HepG2 (cell line): ENCODE measurements around the gene NPC2. TPM values are rescaled to one million over a fixed set of nuclear protein-coding genes. Genes with fewer than 3 reads are reported as not detected.

ENCODE experiments used
- ATAC-seq: fragments of 200-7000 bp; cut with Tn5 transposase; 3 replicates; pipeline ENCODE4 v1.9.1; 2020; ENCODE audit warnings: mild to moderate bottlenecking, moderate library complexity
- BruUV-seq: library from RNA; stranded (reverse); fragments of 400-500 nt; replicated peaks from 2 replicates; lab custom pipeline; 2021; lab: Mats Ljungman, UMichigan
- CTCF ChIA-PET: fragments of 300-600 bp; formaldehyde crosslinking; extraction: SDS; loops from one replicate; lab custom pipeline; 2021; ENCODE audit warnings: low total read pairs, inconsistent platforms, low intra/inter-chr PET ratio; lab: Yijun Ruan, JAX
- POLR2A ChIA-PET: fragments of 350-600 bp; sonication (Branson Sonifier 250); formaldehyde crosslinking; loops from one replicate; lab custom pipeline; 2020; ENCODE audit warnings: antibody characterized with exemption, inconsistent platforms; lab: Yijun Ruan, JAX
- DNase-seq: peaks from one replicate; pipeline ENCODE4 v3.0.0-alpha.2; 2015; ENCODE audit warnings: low spot score
- FAIRE-seq: peaks from 3 replicates; lab custom pipeline; 2011; peaks lifted over from hg19 to GRCh38; lab: Jason Lieb, UNC
- H2AFZ ChIP-seq: one replicate; pipeline ENCODE4 v1.6.1; 2011; ENCODE audit warnings: low read length, inconsistent platforms
- H3K27ac ChIP-seq: fragments of 300-600 bp; 3 replicates; pipeline ENCODE4 v1.8.0; 2011; ENCODE audit warnings: mixed run types, mild to moderate bottlenecking, mixed read lengths, low read length, inconsistent platforms; ENCODE audit not compliant: insufficient read depth; ENCODE audit errors: extremely low read length
- H3K27me3 ChIP-seq, 2 experiments: fragments of 200-600 bp in 1 of 2; 2 replicates in 1 of 2; 3 replicates in 1 of 2; pipeline versions ENCODE4 v1.6.0 to v1.8.0; 2011; ENCODE audit warnings: low read length in 2 of 2, mild to moderate bottlenecking in 2 of 2, moderate library complexity in 2 of 2, inconsistent platforms in 1 of 2; ENCODE audit not compliant: insufficient read depth in 2 of 2, control insufficient read depth in 1 of 2
- H3K36me3 ChIP-seq, 2 experiments: fragments of 200-600 bp in 1 of 2; replicated peaks in 1 of 2; 2 replicates in 1 of 2; 3 replicates in 1 of 2; pipeline versions ENCODE4 v1.5.1 to v1.8.0; 2011; ENCODE audit warnings: low read length in 2 of 2, inconsistent platforms in 1 of 2; ENCODE audit not compliant: insufficient read depth in 2 of 2, control insufficient read depth in 1 of 2
- H3K4me1 ChIP-seq: 2 replicates; pipeline ENCODE4 v1.5.1; 2012; ENCODE audit warnings: low read length, inconsistent platforms; ENCODE audit not compliant: insufficient read depth
- H3K4me2 ChIP-seq: 2 replicates; pipeline ENCODE4 v1.6.0; 2011; ENCODE audit warnings: low read depth, low read length, inconsistent platforms
- H3K4me3 ChIP-seq, 3 experiments: fragments of 200-600 bp in 1 of 3; sonication (generic), shearing (Covaris generic) in 1 of 3; replicated peaks in 1 of 3; 2 replicates each; pipeline ENCODE4 v1.5.1; 2011 to 2016; ENCODE audit warnings: low read length in 3 of 3, inconsistent platforms in 2 of 3, low read depth in 2 of 3, mild to moderate bottlenecking in 2 of 3, control low read depth in 1 of 3, mixed read lengths in 1 of 3; ENCODE audit not compliant: insufficient read depth in 1 of 3
- H3K79me2 ChIP-seq: one replicate; pipeline ENCODE4 v1.6.1; 2011; ENCODE audit warnings: low read length, inconsistent platforms; ENCODE audit not compliant: insufficient read depth
- H3K9ac ChIP-seq: 2 replicates; pipeline ENCODE4 v1.6.0; 2011; ENCODE audit warnings: mild to moderate bottlenecking, low read depth, low read length, inconsistent platforms; ENCODE audit not compliant: insufficient read depth
- H3K9me3 ChIP-seq: 2 replicates; pipeline ENCODE4 v1.5.1; 2012; ENCODE audit warnings: mild to moderate bottlenecking, low read length
- H4K20me1 ChIP-seq: 2 replicates; pipeline ENCODE4 v1.6.0; 2011; ENCODE audit warnings: inconsistent platforms, mild to moderate bottlenecking, low read length, moderate library complexity; ENCODE audit not compliant: insufficient read depth
- MAFG ChIP-seq: sonication (generic); formaldehyde crosslinking; IDR thresholded peaks from 2 replicates; pipeline ENCODE4 v1.5.1; 2020; ENCODE audit warnings: mild to moderate bottlenecking, missing genetic modification reagents
- RBM39 ChIP-seq: fragments of 200-400 bp; formaldehyde crosslinking; IDR thresholded peaks from one replicate; pipeline ENCODE4 v1.6.1; 2018; ENCODE audit warnings: antibody characterized with exemption, mild to moderate bottlenecking, low read depth, low read length; ENCODE audit not compliant: poor library complexity, severe bottlenecking
- SMC3 ChIP-seq: IDR thresholded peaks from 2 replicates; pipeline ENCODE4 v1.6.1; 2011; ENCODE audit warnings: low read length, improper control_type of control experiment
- STAG1 ChIP-seq: sonication (generic); formaldehyde crosslinking; IDR thresholded peaks from 2 replicates; pipeline ENCODE4 v1.4.0; 2020; ENCODE audit warnings: missing genetic modification reagents
- WGBS: methylation state at CpG from one replicate; pipeline ENCODE4 v1.1.6; 2017; ENCODE audit warnings: low lambda C conversion rate; 5-methylcytosine and 5-hydroxymethylcytosine counted together
- in situ Hi-C: cut with HindIII; loops from 2 replicates; pipeline ENCODE4 v1.10.0; 2017; ENCODE audit warnings: low pct_unique_long_range_greater_than_20kb; ENCODE audit not compliant: extremely low pct_ligation_motif_present
- intact Hi-C: fragments of 100-400 bp; cut with micrococcal nuclease; formaldehyde crosslinking; loops from one replicate; pipeline ENCODE4 v1.10.0; 2022; ENCODE audit not compliant: unreplicated experiment
- polyA plus RNA-seq, 8 experiments: library from polyadenylated mRNA; depleted of rRNA in 3 of 8; stranded (reverse) in 7 of 8; unstranded in 1 of 8; fragments of >200 nt; fragmentation: Illumina TruSeq in 4 of 8; extraction: Trizol in 4 of 8; gene quantifications; 2 replicates each; pipeline versions ENCODE4 v1.2.1 to v1.2.3, GENCODE V29; 2011 to 2016; ENCODE audit warnings: low read depth in 4 of 8, missing spikeins in 1 of 8, mixed read lengths in 1 of 8; ENCODE audit not compliant: insufficient read depth in 1 of 8
- total RNA-seq, 5 experiments: library from RNA; depleted of rRNA; stranded (reverse); fragments of >200 nt; fragmentation: Illumina TruSeq; extraction: Trizol; gene quantifications; 2 replicates each; pipeline ENCODE4 v1.2.3, GENCODE V29; 2016; ENCODE audit warnings: low read depth in 1 of 5
- TF ChIP-seq, protein P1 (sequence below): IDR thresholded peaks from 2 replicates; pipeline ENCODE4 v1.6.1; 2016
- TF ChIP-seq, protein P2 (sequence below): sonication (generic); formaldehyde crosslinking; IDR thresholded peaks from 2 replicates; pipeline ENCODE4 v1.5.0; 2020; ENCODE audit warnings: mild to moderate bottlenecking, missing genetic modification reagents, moderate library complexity
- TF ChIP-seq, protein P3 (sequence below), 2 experiments: sonication (generic) in 1 of 2; formaldehyde crosslinking in 1 of 2; IDR thresholded peaks; 2 replicates each; pipeline versions ENCODE4 v1.4.0 to v1.6.1; 2018 to 2020; ENCODE audit warnings: missing genetic modification reagents in 2 of 2, borderline replicate concordance in 1 of 2, low read depth in 1 of 2, mild to moderate bottlenecking in 1 of 2, missing biosample characterization in 1 of 2

Gene NPC2
- total and polyA plus RNA-seq, 2 of the 13 experiments (the other 11 are each of a cell fraction or from before 2014, with no cell fraction given) = 132 to 164 TPM

DNA sequence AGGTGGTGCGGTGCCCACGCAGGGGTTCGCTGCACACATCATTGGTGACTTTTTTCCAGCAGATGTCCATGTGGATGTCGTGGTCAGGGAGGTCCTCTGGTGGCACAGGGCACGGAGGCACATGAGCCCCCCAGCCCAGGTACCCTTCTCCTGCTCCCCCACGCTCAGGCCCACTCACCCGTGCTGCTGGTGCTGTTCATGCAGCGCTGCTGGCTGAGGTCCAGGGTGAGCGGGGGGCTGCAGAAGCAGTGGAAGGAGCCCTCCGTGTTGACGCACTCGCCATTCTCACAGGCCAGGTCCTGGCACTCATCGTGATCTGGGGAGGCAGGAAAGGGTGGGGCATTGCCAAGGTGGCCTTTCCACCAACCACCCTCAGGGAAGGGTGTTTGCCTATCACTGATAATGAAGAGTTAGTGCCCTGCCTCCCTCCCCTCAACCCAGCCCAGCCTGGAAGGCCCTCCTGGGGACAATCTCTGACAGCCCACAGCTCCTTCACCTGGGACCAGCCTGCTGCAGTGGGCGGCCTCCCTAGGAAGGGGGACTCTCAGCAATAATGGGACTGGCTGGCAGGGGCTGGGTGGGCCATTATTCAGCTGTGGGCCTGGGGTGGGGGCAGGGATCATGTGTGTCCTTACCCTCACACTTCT lies 10.3 kb upstream of the NPC2 start:
- Histone ChIP-seq H3K27me3 (peaks cover 0 to 19% of the 10 kb centered on the region in 2 experiments; a peak in 2 of 5 replicates), H4K20me1 (no peaks in the 10 kb centered on the region), H3K27ac (no peak overlapping the region), H3K9ac (no peak overlapping the region), H2AFZ (no peak overlapping the region), H3K79me2 (no peaks in the 10 kb centered on the region), H3K4me3 (no peak overlapping the region), H3K36me3 (no peaks in the 10 kb centered on the region), H3K4me2 (no peak overlapping the region), H3K9me3 (no peaks in the 10 kb centered on the region), H3K4me1 (0 out of 2 replicates have a peak, but pooled peaks cover under 1% of the 10 kb centered on the region)
- no TSS peak for BruUV-seq
- WGBS = 69% methylated on average over 7 of the region's 14 CpGs
- DNase-seq (no peak), ATAC-seq (no peak), FAIRE-seq (no peak)
- ChIA-PET CTCF (no interaction called here), POLR2A (interaction anchor here (1.5 kb wide), 1 partner anchor 10 kb away, joined by 5 read pairs; the partner anchor contains the start of genes ISCA2 and NPC2)
- TF ChIP-seq, protein P1, sequence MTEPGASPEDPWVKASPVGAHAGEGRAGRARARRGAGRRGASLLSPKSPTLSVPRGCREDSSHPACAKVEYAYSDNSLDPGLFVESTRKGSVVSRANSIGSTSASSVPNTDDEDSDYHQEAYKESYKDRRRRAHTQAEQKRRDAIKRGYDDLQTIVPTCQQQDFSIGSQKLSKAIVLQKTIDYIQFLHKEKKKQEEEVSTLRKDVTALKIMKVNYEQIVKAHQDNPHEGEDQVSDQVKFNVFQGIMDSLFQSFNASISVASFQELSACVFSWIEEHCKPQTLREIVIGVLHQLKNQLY = no peak
- TF ChIP-seq MAFG = no peak
- in situ Hi-C loops = no loop called here
- intact Hi-C loops = loop anchor here (5.0 kb wide), 2 partner anchors 109 to 299 kb away; partner anchors contain the start of gene LTBP2

DNA sequence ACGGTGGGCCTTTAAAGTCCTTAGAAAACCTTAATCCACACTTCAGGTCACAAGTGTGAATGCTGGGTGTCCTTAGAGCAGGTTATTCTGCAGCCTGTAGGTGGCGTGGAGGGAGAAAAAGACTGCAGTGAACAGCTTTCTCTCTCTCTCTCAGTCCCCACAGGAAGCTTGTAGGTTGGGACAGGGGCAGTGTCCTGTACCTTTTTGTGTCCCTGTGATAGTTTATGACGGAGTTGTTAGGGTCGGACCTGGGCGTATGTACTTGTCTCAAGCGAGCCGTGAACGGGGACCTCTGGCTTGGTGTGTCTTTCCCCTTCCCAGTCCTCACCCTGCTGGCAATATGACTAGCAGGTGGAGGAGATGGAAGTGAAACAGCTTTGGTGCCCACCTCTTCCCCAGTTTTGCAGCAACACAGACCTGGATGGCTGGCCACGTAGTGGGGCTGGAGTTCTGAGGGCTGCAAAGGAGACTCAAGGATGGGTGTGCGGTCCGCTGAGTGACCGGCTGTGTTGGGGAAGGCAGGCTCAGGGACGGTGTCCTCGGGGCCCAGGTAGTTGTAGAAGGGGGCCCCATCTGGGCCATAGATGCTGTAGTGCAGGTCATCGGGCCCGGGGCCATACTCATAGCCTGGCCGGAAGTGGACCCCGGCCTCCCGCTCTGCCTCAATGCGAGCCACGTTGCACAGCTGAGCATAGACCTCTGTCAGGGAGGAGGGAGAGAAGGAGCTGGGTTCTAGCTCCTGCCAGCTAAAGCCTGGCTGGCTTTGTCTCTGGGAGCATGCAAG lies 9.3 kb upstream of the NPC2 start:
- ChIA-PET POLR2A (interaction anchor here (1.0 kb wide), 1 partner anchor 9 kb away, joined by 3 read pairs; the partner anchor contains the start of genes ISCA2 and NPC2), CTCF (interaction anchor here (2.7 kb wide), 1 partner anchor 110 kb away, joined by 7 read pairs; the partner anchor contains the start of gene LTBP2)
- ATAC-seq (peak; percentile 82), FAIRE-seq (peak; percentile 88), DNase-seq (peak; percentile 50)
- H3K79me2 ChIP-seq = no peaks in the 10 kb centered on the region
- H3K4me2 ChIP-seq = no peak overlapping the region
- H3K36me3 ChIP-seq = no peaks in the 10 kb centered on the region
- intact Hi-C loops (loop anchor here (5.0 kb wide), 2 partner anchors 110 to 300 kb away; partner anchors contain the start of gene LTBP2), in situ Hi-C loops (no loop called here)
- no TSS peak for BruUV-seq
- H3K4me3 ChIP-seq = no peak overlapping the region
- H3K27me3 ChIP-seq = peaks cover 0 to 19% of the 10 kb centered on the region in 2 experiments; a peak in 2 of 5 replicates
- no peaks in the 10 kb centered on the region for H4K20me1 ChIP-seq
- no peak overlapping the region for H3K27ac ChIP-seq
- H2AFZ ChIP-seq = no peak overlapping the region
- 50% methylated on average over 15 of the region's 21 CpGs for WGBS
- no peak overlapping the region for H3K9ac ChIP-seq
- no peaks in the 10 kb centered on the region for H3K9me3 ChIP-seq
- no peaks in the 10 kb centered on the region for H3K4me1 ChIP-seq
- TF ChIP-seq RBM39 = no peak
- peak; percentile 43; the same call in 1 of the 2 replicates for TF ChIP-seq SMC3
- TF ChIP-seq, protein P2, sequence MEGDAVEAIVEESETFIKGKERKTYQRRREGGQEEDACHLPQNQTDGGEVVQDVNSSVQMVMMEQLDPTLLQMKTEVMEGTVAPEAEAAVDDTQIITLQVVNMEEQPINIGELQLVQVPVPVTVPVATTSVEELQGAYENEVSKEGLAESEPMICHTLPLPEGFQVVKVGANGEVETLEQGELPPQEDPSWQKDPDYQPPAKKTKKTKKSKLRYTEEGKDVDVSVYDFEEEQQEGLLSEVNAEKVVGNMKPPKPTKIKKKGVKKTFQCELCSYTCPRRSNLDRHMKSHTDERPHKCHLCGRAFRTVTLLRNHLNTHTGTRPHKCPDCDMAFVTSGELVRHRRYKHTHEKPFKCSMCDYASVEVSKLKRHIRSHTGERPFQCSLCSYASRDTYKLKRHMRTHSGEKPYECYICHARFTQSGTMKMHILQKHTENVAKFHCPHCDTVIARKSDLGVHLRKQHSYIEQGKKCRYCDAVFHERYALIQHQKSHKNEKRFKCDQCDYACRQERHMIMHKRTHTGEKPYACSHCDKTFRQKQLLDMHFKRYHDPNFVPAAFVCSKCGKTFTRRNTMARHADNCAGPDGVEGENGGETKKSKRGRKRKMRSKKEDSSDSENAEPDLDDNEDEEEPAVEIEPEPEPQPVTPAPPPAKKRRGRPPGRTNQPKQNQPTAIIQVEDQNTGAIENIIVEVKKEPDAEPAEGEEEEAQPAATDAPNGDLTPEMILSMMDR (CRISPR knock-in tag) = peak; percentile 69
- TF ChIP-seq, protein P3, sequence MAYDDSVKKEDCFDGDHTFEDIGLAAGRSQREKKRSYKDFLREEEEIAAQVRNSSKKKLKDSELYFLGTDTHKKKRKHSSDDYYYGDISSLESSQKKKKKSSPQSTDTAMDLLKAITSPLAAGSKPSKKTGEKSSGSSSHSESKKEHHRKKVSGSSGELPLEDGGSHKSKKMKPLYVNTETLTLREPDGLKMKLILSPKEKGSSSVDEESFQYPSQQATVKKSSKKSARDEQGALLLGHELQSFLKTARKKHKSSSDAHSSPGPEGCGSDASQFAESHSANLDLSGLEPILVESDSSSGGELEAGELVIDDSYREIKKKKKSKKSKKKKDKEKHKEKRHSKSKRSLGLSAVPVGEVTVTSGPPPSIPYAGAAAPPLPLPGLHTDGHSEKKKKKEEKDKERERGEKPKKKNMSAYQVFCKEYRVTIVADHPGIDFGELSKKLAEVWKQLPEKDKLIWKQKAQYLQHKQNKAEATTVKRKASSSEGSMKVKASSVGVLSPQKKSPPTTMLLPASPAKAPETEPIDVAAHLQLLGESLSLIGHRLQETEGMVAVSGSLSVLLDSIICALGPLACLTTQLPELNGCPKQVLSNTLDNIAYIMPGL (CRISPR knock-in tag; IDR thresholded peaks at IDR 0.05; ENCODE audit: borderline replicate concordance in 1 of 2, low read depth in 1 of 2) = 0 out of 4 replicates have a peak, but pooled peaks of 1 of the 2 experiments have one; percentile 32
- TF ChIP-seq STAG1 (CRISPR knock-in tag) = peak; percentile 33; the same call in 1 of the 2 replicates
